GM12892 (cell line): ENCODE results near the gene ZNF18.

Experiments used
- POLR2A ChIP-seq: IDR thresholded peaks from 2 replicates; pipeline ENCODE4 v1.6.1; 2011; ENCODE audit warnings: low read depth, low read length, control low read depth
- POLR2AphosphoS5 ChIP-seq: IDR thresholded peaks from 2 replicates; pipeline ENCODE4 v1.6.1; 2011; ENCODE audit warnings: low read depth, low read length, control low read depth
- TAF1 ChIP-seq: IDR thresholded peaks from 2 replicates; pipeline ENCODE4 v1.6.1; 2011; ENCODE audit warnings: low read depth, mild to moderate bottlenecking, control low read depth, low read length, borderline replicate concordance

DNA sequence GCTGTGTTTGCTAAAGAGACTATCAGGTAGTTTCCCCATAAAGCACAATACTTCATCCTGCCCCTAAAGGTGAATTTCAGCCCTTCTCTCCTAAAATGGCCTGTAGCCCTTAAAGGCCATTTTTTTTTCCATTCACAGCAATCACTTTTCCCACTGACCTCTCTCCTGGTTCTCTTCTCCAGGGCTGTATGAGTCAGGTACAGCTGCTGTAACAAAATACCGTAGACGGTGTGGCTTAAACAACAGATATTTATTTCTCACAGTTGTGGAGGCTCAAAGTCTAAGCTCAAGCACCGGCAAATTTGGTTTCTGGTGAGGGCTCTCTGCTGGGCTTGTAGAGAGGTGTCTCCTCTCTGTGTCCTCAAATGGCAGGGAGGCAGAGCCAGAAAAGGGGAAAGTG, 44.7 kb downstream of the ZNF18 start:
- TF ChIP-seq POLR2A: no peak
- no peak for TF ChIP-seq POLR2AphosphoS5
- TF ChIP-seq TAF1: no peak
